ENCODE results near the gene TANGO2.

Gene TANGO2

DNA sequence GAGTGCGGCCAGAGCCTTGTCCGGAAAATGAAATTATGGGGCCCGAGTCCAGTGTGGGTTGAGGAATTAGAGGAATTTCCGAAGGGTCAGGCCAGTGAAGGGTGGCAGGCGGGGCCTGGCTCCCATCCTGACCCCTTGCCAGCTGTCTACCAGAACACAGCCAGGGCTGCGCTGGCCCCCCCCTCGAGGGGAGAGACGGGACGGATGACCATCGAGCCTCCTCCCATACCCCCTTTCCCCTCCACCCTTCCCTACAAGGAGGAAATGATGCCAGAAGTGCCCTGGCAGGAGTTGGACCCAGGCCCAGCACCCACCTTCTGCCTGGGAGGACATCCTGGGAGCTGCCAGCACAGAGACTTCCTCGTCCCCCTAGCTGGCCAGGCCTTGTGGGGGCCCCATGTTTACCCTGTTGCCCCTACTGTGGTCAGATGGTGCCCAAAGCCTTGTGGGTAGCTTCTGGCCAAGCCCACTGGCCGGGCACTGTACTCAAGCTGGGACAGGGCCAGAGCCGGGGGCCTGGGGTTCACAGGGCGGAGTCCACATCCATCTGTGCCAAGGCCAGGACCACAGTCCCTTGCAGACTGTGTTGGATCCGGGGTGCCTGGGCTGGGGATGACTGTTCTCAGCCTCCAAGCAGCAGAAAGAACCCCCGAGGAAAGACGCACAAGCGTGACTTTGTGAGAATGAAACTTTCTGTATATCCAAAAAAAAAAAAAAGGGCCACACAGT is 25.1 kb upstream of the TANGO2 start:
- no peak for DNase-seq (ENCODE audit: low read depth in 2 of 2)

DNA sequence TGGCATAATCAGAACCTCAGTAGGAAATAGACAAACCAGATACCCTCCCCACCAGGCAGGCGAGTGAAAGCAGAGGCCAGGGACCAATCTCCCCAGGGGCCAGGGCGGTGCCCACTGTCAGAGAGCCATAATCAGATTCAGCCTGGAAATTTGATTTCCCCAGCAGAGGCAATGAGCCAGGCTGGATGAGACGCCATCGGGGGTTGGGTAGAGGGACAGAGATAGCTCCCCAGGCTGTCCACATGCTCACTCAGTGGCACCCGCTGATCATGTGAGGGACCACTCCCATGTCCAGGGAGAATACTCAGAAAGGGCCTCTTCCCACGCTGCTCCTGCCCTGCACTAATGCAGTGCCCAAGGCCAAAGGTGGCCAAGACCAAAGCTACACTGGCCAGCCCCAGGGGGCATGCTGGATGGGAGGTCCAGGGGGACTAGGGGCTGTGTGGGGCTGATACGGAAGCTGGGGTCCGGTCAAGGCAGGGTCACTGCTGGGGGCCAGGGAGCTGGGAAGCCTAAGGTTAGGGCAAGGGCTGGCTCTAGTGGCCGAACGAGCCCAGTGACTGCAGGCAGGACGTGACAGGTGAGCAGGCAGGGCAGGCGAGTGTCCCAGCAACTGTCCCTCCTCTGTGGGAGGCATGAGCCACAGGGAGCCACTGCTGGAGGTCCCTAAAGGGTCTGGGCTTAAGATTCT is 24.1 kb upstream of the TANGO2 start:
- DNase-seq (ENCODE audit: low read depth in 2 of 2) = no peak

DNA sequence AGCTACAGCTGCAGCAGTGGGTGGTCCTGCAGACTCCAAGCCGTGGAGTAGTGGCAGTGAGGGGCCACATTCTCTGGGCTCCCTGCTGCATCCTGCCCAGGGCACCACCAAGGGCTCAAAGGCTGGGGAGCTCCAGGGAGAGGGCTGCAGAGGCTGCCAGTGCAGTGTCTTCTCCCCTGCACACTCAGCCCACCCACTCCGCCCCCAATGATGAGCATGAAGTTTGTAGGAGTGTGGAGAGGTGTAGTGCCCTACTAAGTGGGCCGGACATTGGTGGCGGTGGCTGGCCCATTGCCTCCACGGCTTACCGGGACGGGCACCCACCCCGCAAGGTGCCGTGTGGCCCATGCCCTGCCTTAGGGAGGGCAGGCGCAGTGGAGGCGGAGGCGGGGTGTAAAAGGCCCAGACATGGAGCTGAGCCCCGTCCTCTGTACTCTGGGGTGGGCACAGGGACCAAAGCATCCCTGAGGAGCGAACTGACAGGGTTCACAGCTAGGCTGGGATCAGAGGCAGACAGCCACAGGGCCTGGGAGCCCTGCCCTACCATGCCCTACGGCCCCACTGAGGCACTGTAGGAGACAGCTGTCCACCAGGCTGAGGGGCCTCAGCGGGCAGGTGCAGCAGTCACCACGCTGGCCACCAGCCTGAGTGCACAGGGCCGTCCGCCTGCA is 23.2 kb upstream of the TANGO2 start:
- no peak for DNase-seq (ENCODE audit: low read depth in 2 of 2)

DNA sequence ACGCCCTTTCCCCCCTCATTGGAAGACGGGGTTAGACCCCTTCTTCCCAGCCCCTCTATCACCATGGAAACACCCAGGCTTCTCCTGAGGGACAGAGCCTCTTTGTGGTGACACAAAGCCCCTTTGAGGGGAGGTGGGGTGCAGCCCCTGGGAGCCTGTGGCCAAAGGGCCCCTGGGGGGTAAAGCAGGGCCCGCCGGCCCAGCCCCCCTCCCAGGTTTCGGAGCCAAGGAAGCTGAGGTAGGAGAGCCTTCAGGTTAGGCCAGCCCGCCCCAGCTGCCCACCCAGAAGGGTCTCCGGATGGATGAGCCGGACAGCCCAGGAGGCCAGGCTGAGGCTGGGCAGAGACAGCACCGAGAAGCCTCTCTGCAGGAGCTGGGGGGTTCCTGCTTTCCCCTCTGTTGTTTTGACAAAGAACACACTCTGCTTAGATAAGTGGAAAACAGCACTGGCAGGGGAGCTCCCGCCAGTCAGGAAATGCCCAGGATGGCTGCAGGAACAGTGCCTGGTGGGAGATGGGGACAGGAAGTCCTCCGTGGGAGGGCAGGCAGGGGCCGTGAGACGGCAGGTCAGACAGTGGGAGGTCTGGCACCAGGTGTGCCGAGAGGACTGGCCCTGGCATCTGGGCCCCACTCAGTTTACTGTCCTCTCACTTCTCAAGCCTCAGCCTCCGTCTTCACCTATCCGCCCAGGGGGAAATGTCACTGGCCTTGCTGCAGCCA is 22.5 kb upstream of the TANGO2 start:
- no peak for DNase-seq (ENCODE audit: low read depth in 2 of 2)

DNA sequence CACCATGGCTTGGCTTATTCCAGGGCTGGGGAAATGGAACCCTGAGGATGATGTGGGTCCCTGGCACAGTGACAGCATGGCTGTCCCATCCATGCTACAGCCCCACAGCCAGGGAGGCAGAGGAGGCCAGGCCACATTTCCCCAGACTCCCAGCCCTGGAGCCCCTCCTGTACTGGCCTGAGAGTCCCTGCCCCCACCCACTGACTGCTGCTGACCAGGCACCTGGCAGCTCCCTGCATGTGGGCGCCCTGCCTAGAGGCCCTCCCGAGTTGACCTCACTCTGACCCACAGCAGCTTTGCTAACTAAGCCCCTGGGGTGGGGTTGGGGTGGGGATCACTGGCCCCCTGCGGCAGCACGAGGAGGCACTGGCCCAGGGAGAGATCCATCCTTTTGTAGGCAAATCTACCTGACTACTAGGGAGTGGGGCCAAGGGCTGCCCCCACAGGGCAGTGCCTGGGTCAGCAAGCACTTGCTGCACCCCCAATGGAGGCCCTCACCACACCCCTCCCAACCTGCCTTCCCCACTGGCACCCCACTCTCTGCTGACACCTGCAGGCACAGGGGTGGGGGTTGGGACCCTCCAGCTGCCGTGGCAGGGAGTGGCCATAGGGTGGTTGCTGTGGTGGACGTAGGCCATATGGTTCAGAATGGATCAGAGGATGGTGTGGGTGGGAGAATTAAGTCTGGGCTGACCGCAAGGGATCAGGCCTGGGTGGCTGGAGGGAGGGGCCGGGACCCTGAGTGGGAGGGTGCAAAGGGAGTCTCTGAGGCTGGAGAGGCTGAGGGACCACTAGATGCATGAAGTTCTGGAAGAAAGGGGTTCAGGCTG is 21.7 kb upstream of the TANGO2 start:
- no peak for DNase-seq (ENCODE audit: low read depth in 2 of 2)

DNA sequence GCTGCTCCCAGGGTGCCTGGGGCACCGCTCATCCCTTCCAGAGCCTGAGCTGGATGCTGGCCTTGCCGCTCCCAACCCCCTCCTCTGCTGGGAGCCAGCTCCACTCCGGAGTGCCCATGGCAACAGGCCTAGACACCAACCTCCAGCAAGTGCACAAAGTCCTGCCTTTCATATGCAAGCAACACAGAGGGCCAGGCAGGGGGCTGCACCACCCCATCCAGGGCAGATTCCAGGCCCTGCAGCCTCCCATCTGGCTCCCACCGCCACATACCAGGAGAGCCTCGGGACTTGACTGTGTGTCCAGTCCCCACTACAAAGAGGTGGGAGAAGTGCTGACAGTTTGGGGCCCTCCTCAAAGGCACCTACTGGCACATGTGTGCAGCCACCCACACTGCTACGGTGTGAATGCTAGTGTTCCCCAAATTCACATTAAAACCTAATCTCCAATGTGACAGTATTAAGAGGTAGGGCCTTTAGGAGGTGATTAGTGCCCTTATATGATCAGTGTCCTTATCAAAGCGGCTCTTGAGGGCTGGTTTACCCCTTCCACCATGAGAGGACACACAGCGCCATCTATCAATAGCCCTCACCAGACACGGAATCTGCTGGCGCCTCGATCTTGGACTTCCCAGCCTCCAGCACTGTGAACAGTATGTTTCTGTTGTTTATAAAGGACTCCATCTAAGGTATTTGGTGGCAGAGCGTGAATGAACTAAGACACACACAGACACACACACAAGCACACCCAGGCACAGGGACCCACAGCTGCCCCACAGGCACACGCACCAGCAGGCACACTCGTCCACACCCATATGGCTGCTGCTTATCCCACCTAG is 20.4 kb upstream of the TANGO2 start:
- no peak for DNase-seq (ENCODE audit: low read depth in 2 of 2)

DNA sequence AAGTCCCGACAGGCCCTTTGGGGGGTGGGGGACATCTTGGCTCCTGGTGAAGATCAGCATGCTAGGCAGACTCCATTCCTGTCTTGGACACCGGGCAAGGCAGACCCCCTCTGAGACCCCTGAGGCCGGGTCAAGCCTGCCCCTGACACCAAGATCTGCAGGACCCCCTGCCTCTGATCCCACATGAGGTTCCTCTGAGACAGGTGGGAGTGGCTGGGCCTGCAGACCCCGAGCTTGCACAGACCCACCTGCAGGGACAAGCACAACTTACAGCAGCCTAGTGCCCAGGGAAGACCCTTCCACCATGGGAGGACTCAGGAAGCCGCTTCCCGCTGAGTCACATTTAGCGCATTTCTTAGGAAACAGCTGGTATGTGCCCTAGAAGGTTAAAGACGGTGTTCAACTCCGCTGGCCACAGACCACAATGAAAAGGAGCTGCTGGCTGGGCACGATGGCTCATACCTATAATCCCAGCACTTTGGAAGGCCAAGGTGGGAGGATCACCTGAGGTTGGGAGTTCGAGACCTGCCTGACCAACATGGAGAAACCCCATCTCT is 19.8 kb upstream of the TANGO2 start:
- DNase-seq (ENCODE audit: low read depth in 2 of 2) = no peak

DNA sequence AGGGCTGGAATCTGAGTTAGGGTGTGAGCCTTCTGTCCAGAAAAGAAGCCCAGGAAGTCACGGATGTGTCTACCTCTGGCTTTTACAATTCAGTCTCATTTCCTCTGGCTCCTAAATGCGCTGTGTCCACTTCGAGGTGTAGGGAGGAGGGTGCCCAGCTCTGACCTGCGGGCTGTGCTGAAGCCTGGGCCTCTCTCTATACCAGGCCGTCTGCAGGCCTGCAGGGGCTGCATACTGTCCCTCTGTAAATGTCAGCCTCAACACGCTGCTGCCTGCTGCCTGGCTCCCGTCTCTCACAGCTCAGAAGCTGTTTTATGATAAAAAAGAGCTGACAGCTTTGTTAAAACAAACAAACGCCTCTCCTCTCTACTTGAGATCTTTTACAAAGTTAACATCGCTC is 18.8 kb upstream of the TANGO2 start:
- no peak for DNase-seq (ENCODE audit: low read depth in 2 of 2)

DNA sequence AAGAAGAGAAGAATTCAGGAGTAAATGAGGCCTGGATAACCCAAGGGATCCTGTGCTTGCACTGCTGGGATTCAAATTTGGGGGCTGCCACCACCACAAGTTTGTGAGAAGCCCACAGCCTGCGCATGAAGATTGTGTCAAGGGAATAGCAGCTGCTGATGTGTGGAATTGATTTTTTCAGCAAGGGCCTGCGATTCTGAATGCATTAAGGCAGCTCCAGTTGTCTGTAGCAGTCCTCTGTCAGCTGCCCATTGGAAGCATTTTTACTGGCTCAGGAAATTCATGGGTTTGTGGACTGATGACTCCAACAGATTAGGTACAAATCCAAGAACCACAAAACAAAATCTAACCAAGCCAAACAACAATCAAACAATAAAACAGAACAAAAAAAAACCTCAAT is 18.3 kb upstream of the TANGO2 start:
- DNase-seq (ENCODE audit: low read depth in 2 of 2) = no peak

DNA sequence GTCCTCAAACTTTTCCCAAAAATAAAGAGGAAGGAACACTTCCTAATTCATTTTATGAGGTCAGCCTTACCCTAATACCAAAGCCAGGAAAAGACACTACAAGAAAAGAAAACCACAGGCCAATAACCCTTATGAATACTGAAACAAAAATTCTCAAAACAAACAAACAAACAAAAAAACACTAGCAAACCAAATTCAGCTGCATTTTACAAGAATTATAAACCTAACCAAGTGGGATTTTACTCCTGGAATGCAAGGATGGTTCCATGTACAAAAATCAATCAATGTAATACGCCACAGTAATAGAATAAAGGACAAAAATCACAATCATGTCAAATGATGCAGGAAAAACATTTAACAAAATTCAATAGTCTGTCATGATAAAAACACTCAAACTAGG is 17.6 kb upstream of the TANGO2 start:
- no peak for DNase-seq (ENCODE audit: low read depth in 2 of 2)

DNA sequence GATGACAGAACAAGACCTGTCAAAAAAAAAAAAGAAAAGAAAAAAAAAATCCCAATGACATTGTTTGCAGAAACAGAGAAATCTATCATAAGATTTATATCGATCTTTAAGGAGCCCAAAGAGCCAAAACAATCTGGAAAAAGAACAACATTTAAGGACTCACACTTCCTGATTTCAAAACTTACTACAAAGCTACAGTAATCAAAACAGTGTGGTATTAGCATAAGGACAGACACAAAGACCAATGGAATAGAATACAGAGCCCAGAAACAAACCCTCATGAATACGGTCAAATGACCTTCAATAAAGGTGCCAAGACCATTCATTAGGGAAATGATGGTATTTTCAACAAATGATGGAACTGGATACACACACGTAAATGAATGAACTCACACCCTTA is 16.4 kb upstream of the TANGO2 start:
- DNase-seq (ENCODE audit: low read depth in 2 of 2) = no peak

DNA sequence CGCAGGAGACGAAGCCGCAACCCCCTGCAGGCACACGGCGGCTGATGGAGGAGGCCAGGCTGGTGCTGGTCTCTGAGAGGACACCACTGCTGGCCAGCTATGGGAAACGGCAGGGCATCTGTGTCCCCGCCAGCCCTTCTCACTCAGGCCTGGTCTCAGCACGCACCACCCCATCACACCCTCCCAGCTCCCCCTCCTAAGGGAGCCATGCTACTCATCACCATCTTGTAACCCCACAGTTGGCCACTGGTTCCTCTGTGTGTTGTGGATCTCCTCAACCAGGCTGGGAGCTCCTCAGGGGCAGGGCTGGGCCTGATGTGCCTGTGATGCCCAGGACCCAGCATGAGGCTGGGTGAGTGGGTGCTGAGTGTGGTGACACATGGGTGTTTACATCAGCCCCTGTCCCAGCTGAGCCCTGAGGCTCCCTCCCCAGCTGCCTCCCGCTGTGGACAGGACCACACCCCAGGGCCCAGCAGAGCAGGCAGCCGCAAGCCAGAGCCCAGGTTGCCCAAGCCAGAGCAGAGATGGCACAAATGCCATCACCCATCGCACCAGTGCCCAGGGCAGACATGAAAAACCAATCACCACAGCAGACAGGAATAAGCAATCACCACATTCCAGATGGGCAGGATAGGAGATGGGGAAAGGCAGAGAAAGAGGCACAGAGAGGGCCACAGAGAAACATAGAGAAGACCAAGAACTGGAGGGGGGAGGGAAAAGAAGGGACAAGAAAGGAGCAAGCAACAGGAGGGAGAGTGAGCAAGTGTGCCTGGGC is 12.5 kb upstream of the TANGO2 start:
- DNase-seq (ENCODE audit: low read depth in 2 of 2) = no peak

DNA sequence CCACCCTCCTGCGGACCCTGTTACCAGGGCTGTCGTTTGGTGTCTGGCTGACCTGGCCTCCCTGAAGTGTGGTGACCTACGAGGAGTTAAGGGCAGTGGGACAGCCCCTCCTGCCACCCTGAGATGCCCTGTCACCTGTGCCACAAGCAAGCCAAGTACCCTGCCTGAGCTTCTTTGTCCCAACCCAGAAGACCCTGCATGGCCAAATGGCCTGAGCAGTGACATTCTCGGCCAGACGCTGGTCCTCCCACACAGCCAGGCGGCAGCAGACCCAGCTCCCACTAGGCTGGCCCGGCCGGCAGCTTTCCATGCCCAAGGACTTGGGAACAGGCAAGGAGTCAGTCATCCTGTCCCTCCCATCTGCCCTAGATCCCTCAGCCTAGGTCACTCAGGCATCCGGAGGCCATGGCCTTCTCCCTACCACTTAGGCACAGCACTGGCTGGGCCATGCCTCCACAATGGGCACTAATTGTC is 11.9 kb upstream of the TANGO2 start:
- no peak for DNase-seq (ENCODE audit: low read depth in 2 of 2)

DNA sequence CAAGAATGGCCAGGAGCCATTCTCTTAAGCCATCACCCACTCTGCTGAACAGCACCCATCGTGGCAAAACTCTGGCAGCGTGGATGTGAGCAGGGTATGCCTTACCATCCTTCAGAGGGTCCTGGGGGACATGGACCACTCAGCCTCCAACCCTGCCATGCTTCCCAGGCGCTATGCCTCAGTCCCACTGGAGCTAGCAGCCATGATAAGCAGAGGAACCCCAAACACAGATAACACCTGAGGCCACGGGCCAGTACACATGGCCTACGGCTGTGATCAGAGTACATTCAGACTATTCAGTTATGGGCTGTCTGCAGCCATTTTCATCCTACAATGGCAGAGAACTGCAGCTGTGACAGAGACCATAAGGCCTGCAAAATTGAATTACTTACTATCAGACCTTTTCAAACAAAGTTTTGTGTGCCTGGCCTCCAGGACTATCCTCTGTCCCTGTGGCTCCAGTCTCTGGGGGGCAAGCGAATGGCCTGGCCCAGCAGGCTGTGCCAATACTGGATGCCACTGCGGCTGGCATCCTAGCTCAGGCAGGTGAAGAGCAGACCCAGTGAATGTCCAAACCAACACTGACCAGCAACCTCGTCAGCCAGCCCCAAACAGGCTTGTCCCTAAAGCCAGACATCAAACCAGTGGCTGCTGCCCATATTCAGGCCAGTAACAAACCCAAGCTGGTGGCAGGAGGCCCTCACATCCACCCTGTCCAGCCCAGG is 11.2 kb upstream of the TANGO2 start:
- DNase-seq (ENCODE audit: low read depth in 2 of 2) = no peak

DNA sequence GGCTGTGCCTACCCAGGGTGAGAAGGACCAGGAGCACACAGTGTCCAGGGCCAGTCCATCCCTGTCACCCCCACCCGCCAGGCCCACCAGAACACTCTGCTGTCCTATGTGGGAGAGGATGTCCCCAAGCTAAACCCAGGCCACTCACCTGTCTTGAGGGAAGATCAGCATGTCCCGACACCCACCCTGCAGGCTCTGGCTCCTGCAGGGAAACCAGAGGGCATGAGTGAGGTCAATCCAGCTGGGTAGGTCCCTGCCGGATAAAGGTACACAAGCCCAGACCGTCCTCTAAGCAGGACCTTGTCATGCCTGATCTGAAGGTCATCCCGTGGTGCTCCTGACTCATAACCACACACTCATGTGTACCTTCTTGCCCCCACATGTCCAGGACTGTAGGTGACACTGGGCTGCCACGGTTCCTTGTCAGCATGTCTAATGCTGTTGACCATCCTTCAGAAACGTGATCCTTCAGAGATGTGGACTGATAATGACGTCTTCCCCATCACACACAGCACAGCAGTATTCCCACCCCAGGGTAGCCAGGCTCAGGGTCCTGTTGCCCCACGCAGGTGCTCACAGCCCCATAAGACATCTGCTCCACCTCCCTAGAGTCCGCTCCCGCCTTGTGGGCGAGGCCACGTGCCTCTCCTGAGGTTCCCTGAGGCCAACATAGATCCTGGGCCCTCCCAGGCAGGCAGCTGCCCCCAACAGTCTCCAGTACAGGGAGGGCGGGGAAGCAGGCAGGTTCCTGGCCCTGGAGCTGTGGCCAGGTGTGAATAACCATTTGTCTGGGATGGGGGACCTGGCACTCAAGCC is 10.4 kb upstream of the TANGO2 start:
- DNase-seq (ENCODE audit: low read depth in 2 of 2) = no peak

DNA sequence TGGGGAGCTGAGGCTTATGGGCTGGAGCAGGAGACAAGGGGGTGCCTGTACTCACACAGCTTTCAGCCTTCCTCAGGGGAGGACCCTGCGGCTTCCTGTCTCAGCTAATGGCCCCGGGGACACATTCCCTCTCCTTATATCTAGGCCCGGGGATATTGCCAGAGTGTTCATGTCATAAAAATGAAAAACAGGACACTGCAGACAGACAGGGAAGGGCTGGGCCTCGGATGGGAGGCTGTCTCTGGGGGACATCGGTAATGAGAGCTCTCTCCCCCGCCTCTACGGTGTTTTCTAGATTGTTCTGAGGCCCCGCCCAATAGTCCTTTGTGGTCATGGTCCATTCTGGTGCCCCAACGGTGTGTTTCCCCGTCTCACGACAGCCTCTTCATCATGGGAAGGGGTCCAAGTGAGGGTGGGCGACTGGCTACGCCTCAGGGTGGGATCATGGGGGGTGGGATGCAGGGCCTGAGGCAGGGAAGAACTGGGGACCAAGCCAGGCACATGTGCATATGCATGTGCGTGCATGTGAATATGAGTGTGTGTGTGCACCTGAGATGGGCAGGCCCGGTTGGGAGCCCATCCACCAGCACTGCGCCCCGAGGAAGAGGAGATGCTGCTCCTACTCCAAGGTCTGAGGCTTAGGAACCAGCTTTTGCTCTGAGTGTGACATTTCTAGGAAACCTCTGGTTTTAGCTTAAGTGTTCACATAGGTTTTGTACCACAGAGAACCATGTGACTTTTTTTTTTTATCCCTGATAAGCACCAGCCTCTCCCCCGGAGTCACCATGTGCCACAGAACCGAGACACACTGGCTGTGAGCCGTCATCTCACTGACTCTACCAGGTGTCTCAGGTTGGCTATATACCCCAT is 9.6 kb upstream of the TANGO2 start:
- DNase-seq (ENCODE audit: low read depth in 2 of 2) = no peak
